KMS-11 (cell line): Measurements from ENCODE around the gene ALOXE3.

Experiments
- H2AFZ ChIP-seq: fragments of 200-600 bp; sonication (generic); 2 replicates; pipeline ENCODE4 v1.6.1; 2016; ENCODE audit warnings: antibody characterized with exemption, mixed run types, low read depth
- H3K27ac ChIP-seq: fragments of 200-600 bp; sonication (generic); 2 replicates; pipeline ENCODE4 v1.6.1; 2016; ENCODE audit warnings: mild to moderate bottlenecking, mixed run types
- H3K27me3 ChIP-seq: fragments of 200-600 bp; sonication (generic); 2 replicates; pipeline ENCODE4 v1.6.1; 2017; ENCODE audit warnings: mild to moderate bottlenecking, low read depth, mixed run types, moderate library complexity; ENCODE audit not compliant: insufficient read depth
- H3K36me3 ChIP-seq: fragments of 200-600 bp; sonication (generic); 2 replicates; pipeline ENCODE4 v1.6.1; 2017; ENCODE audit warnings: mild to moderate bottlenecking, mixed run types; ENCODE audit not compliant: insufficient read depth
- H3K4me1 ChIP-seq: fragments of 200-600 bp; sonication (generic); 2 replicates; pipeline ENCODE4 v1.6.1; 2016; ENCODE audit warnings: mild to moderate bottlenecking, low read depth, mixed run types; ENCODE audit not compliant: poor library complexity, severe bottlenecking
- H3K4me2 ChIP-seq: fragments of 200-600 bp; sonication (generic); 2 replicates; pipeline ENCODE4 v1.7.0; 2016; ENCODE audit warnings: mild to moderate bottlenecking, mixed run types
- H3K4me3 ChIP-seq: fragments of 200-600 bp; sonication (generic); IDR thresholded peaks from 2 replicates; pipeline ENCODE4 v1.6.1; 2017; ENCODE audit warnings: low read depth, low read length, mixed read lengths; ENCODE audit not compliant: insufficient read depth
- H3K79me2 ChIP-seq: fragments of 200-600 bp; sonication (generic); 2 replicates; pipeline ENCODE4 v1.6.1; 2016; ENCODE audit warnings: low read depth, mixed run types; ENCODE audit not compliant: insufficient read depth
- H3K9ac ChIP-seq: fragments of 200-600 bp; sonication (generic); 2 replicates; pipeline ENCODE4 v1.6.1; 2016; ENCODE audit warnings: mild to moderate bottlenecking, mixed run types
- H4K20me1 ChIP-seq: fragments of 200-600 bp; sonication (generic); 2 replicates; pipeline ENCODE4 v1.6.1; 2016; ENCODE audit warnings: mild to moderate bottlenecking, mixed run types; ENCODE audit not compliant: insufficient read depth
- TF ChIP-seq, protein P1 (sequence below): fragments of 200-600 bp; sonication (generic); conservative IDR thresholded peaks from 2 replicates; pipeline ENCODE4 v1.6.1; 2017; ENCODE audit warnings: low read depth, mild to moderate bottlenecking, antibody characterized with exemption, low read length, moderate library complexity, mixed read lengths

The ALOXE3 gene

DNA sequence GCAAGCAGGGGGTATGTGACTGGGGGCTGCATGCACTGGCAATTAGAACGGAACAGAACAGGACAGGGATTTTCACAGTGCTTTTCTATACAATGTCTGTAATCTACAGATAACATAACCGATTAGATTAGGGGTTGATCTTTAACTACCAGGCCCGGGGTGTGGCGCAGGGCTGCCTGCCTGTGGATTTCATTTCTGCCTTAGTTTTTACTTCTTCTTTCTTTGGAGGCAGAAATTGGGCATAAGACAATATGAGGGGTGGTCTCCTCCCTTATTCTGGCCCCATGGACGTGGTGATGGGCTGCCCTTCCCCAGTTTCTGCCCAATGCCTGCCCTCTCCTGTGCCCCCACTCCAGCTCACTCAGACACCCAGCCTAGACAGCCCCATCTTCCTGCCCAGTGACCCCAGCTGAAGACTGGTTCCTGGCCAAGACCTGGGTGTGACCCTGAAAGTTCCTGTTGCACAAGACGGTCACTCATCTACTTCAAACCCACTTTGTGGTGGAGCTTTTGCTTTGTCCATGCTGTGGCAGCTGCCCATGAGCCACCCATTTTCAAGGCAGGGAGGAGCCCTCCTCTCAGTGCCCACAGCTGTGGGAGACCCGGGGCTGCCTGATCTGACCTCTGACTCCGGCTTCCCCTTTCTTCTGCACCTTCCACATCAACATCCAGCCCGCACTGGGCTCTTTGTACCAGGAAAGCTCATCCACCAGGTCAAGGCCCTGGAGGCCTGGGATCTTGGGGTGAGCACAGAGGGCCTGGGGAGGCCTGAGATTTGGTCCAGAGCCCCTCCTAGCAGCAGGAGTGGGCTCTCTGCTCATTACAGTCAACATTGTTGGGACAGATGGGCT lies 49.4 kb downstream of the ALOXE3 start:
- TF ChIP-seq, protein P1, sequence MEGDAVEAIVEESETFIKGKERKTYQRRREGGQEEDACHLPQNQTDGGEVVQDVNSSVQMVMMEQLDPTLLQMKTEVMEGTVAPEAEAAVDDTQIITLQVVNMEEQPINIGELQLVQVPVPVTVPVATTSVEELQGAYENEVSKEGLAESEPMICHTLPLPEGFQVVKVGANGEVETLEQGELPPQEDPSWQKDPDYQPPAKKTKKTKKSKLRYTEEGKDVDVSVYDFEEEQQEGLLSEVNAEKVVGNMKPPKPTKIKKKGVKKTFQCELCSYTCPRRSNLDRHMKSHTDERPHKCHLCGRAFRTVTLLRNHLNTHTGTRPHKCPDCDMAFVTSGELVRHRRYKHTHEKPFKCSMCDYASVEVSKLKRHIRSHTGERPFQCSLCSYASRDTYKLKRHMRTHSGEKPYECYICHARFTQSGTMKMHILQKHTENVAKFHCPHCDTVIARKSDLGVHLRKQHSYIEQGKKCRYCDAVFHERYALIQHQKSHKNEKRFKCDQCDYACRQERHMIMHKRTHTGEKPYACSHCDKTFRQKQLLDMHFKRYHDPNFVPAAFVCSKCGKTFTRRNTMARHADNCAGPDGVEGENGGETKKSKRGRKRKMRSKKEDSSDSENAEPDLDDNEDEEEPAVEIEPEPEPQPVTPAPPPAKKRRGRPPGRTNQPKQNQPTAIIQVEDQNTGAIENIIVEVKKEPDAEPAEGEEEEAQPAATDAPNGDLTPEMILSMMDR, result no peak
- H2AFZ ChIP-seq, result no peak overlapping the region
- no peaks in the 10 kb centered on the region for H3K36me3 ChIP-seq

DNA sequence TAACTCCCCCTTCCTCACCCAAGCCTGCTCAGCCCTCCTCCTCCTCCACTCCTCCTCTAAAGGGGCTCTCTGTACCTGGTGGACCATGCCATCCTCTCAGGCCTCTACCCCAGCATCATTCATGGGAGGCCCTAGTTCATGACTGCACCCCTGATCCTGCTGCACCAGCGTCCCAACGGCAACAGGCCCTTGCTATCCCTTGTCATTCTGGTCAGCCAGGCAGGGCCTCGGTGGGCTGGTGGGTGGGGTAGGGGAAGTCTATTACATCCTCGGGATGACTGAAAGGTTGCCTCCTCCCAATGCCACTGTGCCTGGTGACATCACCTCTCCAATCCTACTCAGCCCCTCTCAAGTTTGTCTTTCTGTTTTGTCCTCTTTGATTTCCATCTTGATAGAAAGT lies 50.5 kb downstream of the ALOXE3 start:
- Histone ChIP-seq H3K27ac (no peak overlapping the region), H3K36me3 (no peaks in the 10 kb centered on the region), H3K27me3 (no peaks in the 10 kb centered on the region), H3K4me1 (no peaks in the 10 kb centered on the region), H4K20me1 (no peaks in the 10 kb centered on the region), H3K9ac (no peak overlapping the region), H2AFZ (no peak overlapping the region), H3K4me2 (no peak overlapping the region), H3K4me3 (no peak overlapping the region), H3K79me2 (no peaks in the 10 kb centered on the region)
- TF ChIP-seq, protein P1, result no peak

More for the DNA sequence above, 49.4 kb downstream of the ALOXE3 start:
- Histone ChIP-seq H3K27ac (no peak overlapping the region), H4K20me1 (no peaks in the 10 kb centered on the region), H3K9ac (no peak overlapping the region), H3K79me2 (no peaks in the 10 kb centered on the region), H3K27me3 (no peaks in the 10 kb centered on the region), H3K4me2 (no peak overlapping the region), H3K4me1 (no peaks in the 10 kb centered on the region), H3K4me3 (no peak overlapping the region)

DNA sequence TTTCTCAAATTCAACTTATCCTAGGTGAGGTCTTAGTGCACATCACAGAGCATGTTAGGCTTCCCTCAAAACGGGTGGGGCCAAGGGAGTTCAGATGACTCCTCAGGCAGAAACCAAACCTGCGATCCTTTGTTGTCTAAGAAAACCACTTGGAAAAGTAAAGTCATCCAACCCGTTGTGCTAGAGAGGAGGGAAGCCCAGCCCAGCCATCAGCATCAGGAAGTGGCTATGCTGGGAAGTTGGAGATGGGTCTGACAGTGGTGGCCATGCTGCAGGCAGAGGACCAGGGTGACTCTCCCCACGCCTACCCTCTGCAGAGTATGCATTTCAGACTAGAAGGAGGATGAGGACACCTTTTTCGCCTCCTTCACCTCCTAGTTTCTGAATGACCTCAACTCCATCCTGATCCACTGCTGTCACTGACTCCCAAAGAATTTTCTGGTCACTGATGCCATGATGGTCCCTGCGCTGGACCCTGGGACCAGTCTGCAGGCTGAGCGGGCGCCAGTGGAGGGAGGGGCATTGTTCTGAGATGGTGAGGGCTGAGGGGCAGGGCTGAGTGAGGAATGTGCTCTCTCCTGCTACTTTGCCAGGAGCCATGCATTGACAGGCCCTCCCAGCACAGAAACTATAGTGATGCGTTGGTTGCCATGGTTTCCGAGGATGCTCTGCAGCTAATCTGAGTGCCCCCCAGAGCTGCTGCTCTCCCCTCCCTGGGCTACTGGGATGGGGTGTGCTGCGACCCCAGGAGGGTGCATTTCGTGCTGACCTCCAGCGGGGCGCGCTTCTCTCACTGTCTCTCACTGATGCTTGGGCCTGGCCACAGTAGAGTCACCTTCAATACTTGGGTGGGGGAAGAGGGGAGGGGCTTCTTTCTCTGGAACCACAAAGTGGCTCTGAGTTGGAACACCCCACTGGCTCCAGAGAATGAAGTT lies 51.2 kb downstream of the ALOXE3 start:
- Histone ChIP-seq H3K79me2 (no peaks in the 10 kb centered on the region), H4K20me1 (no peaks in the 10 kb centered on the region), H3K36me3 (no peaks in the 10 kb centered on the region), H3K27ac (no peak overlapping the region), H2AFZ (no peak overlapping the region), H3K4me2 (no peak overlapping the region), H3K4me1 (no peaks in the 10 kb centered on the region), H3K9ac (no peak overlapping the region), H3K27me3 (peaks cover 3% of the 10 kb centered on the region; the same call in 1 of the 2 replicates), H3K4me3 (no peak overlapping the region)
- TF ChIP-seq, protein P1, result no peak

DNA sequence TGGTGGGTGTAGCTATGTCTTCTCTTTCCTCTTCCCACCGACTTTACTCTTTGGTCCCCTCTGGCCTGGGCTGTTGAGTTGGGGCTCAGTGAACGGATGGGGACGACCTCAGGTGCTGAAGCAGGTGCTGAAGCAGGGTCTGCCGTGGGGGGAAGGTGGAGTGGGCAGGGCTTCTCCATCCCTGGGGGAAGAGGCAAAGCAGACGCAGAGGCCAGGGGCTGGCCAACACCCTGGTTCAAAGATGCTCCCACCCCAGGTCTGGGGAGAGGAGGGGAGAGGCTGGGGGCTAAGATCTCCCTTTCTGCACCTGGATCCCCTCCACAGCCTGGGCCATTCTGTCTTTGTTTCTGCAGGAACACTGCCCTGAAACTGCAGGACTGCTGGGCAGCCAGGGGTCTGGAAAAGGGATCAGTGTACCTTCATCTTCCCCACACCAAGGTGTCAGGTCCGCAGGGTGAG lies 53.7 kb downstream of the ALOXE3 start:
- no peaks in the 10 kb centered on the region for H4K20me1 ChIP-seq
- no peaks in the 10 kb centered on the region for H3K79me2 ChIP-seq
- TF ChIP-seq, protein P1, result no peak
- H3K4me3 ChIP-seq, result no peak overlapping the region
- H3K4me2 ChIP-seq, result no peak overlapping the region
- peaks cover 5% of the 10 kb centered on the region; the same call in 1 of the 2 replicates for H3K27me3 ChIP-seq
- no peak overlapping the region for H2AFZ ChIP-seq
- no peaks in the 10 kb centered on the region for H3K4me1 ChIP-seq
- H3K9ac ChIP-seq, result no peak overlapping the region
- no peak overlapping the region for H3K27ac ChIP-seq
- H3K36me3 ChIP-seq, result no peaks in the 10 kb centered on the region
